Testis (tissue), 2 donors: ENCODE measurements around the gene RMDN2.

Experiments used
- POLR2A ChIP-seq: fragments of 450-650 bp; IDR thresholded peaks from one replicate; pipeline ENCODE4 v1.6.1; 2017; ENCODE audit warnings: antibody characterized with exemption, mild to moderate bottlenecking, moderate library complexity
- TF ChIP-seq, protein P1 (sequence below), 3 experiments: fragments of 450-650 bp in 2 of 3; fragments of 200-600 bp in 1 of 3; sonication (generic) in 1 of 3; IDR thresholded peaks; one replicate each; pipeline ENCODE4 v1.5.1; 2016 to 2019; ENCODE audit warnings: antibody characterized with exemption in 3 of 3, mild to moderate bottlenecking in 2 of 3, moderate library complexity in 1 of 3

- TF ChIP-seq POLR2A, result no peak
- TF ChIP-seq, protein P1, sequence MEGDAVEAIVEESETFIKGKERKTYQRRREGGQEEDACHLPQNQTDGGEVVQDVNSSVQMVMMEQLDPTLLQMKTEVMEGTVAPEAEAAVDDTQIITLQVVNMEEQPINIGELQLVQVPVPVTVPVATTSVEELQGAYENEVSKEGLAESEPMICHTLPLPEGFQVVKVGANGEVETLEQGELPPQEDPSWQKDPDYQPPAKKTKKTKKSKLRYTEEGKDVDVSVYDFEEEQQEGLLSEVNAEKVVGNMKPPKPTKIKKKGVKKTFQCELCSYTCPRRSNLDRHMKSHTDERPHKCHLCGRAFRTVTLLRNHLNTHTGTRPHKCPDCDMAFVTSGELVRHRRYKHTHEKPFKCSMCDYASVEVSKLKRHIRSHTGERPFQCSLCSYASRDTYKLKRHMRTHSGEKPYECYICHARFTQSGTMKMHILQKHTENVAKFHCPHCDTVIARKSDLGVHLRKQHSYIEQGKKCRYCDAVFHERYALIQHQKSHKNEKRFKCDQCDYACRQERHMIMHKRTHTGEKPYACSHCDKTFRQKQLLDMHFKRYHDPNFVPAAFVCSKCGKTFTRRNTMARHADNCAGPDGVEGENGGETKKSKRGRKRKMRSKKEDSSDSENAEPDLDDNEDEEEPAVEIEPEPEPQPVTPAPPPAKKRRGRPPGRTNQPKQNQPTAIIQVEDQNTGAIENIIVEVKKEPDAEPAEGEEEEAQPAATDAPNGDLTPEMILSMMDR (IDR thresholded peaks at IDR 0.05), result no peak
Observed at GRCh38 chr2:37973615-37974353, 48.7 kb downstream of the RMDN2 start.
